Thoracic aorta (tissue), 2 donors: ENCODE data around the gene TAS2R60. TPM values are rescaled to one million over a fixed set of nuclear protein-coding genes. Genes with fewer than 3 reads are reported as not detected.

ENCODE experiments used
- ATAC-seq: fragments of 150-250 bp; one replicate; pipeline ENCODE4 v1.8.0; 2017; ENCODE audit warnings: low read depth; ENCODE audit not compliant: insufficient number of reproducible peaks, low FRiP score
- DNase-seq: peaks from one replicate; pipeline ENCODE4 v3.0.0-alpha.2; 2020; ENCODE audit warnings: low spot score
- H3K27ac ChIP-seq, 2 donors: fragments of 200-600 bp; sonication (generic); 1 replicate in 1 of 2; 2 replicates in 1 of 2; pipeline ENCODE4 v1.5.1; 2016; ENCODE audit warnings: mild to moderate bottlenecking in 2 of 2, moderate library complexity in 2 of 2
- H3K27me3 ChIP-seq: fragments of 200-600 bp; sonication (generic); replicated peaks from 2 replicates; pipeline ENCODE4 v1.6.0; 2016; ENCODE audit warnings: mild to moderate bottlenecking; ENCODE audit not compliant: insufficient read depth
- H3K36me3 ChIP-seq: fragments of 200-600 bp; sonication (generic); one replicate; pipeline ENCODE4 v1.5.1; 2016
- H3K4me1 ChIP-seq, 2 donors: fragments of 200-600 bp; sonication (generic); 1 replicate in 1 of 2; 2 replicates in 1 of 2; pipeline versions ENCODE4 v1.5.1 to v1.6.0; 2016; ENCODE audit warnings: low read depth in 2 of 2, mild to moderate bottlenecking in 1 of 2; ENCODE audit not compliant: control insufficient read depth in 1 of 2
- H3K4me3 ChIP-seq: fragments of 200-600 bp; sonication (generic); 2 replicates; pipeline ENCODE4 v1.5.1; 2016; ENCODE audit warnings: mild to moderate bottlenecking
- H3K9me3 ChIP-seq: fragments of 200-600 bp; sonication (generic); 2 replicates; pipeline ENCODE4 v1.5.1; 2016
- CTCF ChIP-seq: fragments of 200-600 bp; sonication (generic); IDR thresholded peaks from one replicate; pipeline ENCODE4 v1.5.1; 2019; ENCODE audit warnings: antibody characterized with exemption
- total RNA-seq, 2 donors: library from RNA; depleted of rRNA; stranded (reverse); fragments of >200 nt; gene quantifications; one replicate each; pipeline versions ENCODE4 v1.1.0 to v1.2.3, GENCODE V29; 2016

The TAS2R60 gene
- total RNA-seq, 2 donors from 2014 or later = 8.5 TPM; not detected in 1

GRCh38 chr7:143439866-143440265 is 3.4 kb upstream of the TAS2R60 start:
- H3K9me3 ChIP-seq = no peaks in the 10 kb centered on the region
- DNase-seq = no peak
- no peaks in the 10 kb centered on the region for H3K36me3 ChIP-seq
- no peak for TF ChIP-seq CTCF
- H3K27ac ChIP-seq = no peak overlapping the region
- no peaks in the 10 kb centered on the region for H3K4me1 ChIP-seq
- no peak overlapping the region for H3K4me3 ChIP-seq
- H3K27me3 ChIP-seq = no peaks in the 10 kb centered on the region
- ATAC-seq = no peak

- H3K36me3 ChIP-seq = no peaks in the 10 kb centered on the region
- no peaks in the 10 kb centered on the region for H3K4me1 ChIP-seq
- H3K4me3 ChIP-seq = no peak overlapping the region
- no peaks in the 10 kb centered on the region for H3K9me3 ChIP-seq
- ATAC-seq = no peak
- no peak overlapping the region for H3K27ac ChIP-seq
- no peaks in the 10 kb centered on the region for H3K27me3 ChIP-seq
- DNase-seq = no peak
- TF ChIP-seq CTCF = no peak
These were observed 970 bp downstream of the TAS2R60 start for GRCh38 chr7:143444063-143444782.

GRCh38 chr7:143444785-143445184 is 1.5 kb downstream of the TAS2R60 start:
- no peak for TF ChIP-seq CTCF
- Histone ChIP-seq H3K27me3 (no peaks in the 10 kb centered on the region), H3K4me3 (no peak overlapping the region), H3K9me3 (no peaks in the 10 kb centered on the region), H3K4me1 (no peaks in the 10 kb centered on the region), H3K27ac (no peak overlapping the region), H3K36me3 (no peaks in the 10 kb centered on the region)
- ATAC-seq = no peak
- DNase-seq = no peak

- Histone ChIP-seq H3K9me3 (no peaks in the 10 kb centered on the region), H3K4me3 (no peak overlapping the region), H3K4me1 (no peaks in the 10 kb centered on the region), H3K27ac (no peak overlapping the region), H3K27me3 (no peaks in the 10 kb centered on the region), H3K36me3 (no peaks in the 10 kb centered on the region)
- no peak for DNase-seq
- no peak for ATAC-seq
- TF ChIP-seq CTCF = no peak
These were observed 4.2 kb downstream of the TAS2R60 start for GRCh38 chr7:143447466-143447865.

GRCh38 chr7:143448429-143448828 is 5.2 kb downstream of the TAS2R60 start:
- no peak overlapping the region for H3K27ac ChIP-seq
- no peak for ATAC-seq
- H3K9me3 ChIP-seq = no peaks in the 10 kb centered on the region
- TF ChIP-seq CTCF = no peak
- no peaks in the 10 kb centered on the region for H3K27me3 ChIP-seq
- no peak for DNase-seq
- H3K4me3 ChIP-seq = no peak overlapping the region
- H3K4me1 ChIP-seq = no peaks in the 10 kb centered on the region
- no peaks in the 10 kb centered on the region for H3K36me3 ChIP-seq
